IPS-NIHi7 (cell line): ENCODE measurements around the gene REXO4.

Source experiments
- DNase-seq: peaks from one replicate; pipeline ENCODE4 v3.0.0; 2012; ENCODE audit warnings: mixed read lengths; ENCODE audit errors: extremely low spot score

REXO4 gene, protein sequence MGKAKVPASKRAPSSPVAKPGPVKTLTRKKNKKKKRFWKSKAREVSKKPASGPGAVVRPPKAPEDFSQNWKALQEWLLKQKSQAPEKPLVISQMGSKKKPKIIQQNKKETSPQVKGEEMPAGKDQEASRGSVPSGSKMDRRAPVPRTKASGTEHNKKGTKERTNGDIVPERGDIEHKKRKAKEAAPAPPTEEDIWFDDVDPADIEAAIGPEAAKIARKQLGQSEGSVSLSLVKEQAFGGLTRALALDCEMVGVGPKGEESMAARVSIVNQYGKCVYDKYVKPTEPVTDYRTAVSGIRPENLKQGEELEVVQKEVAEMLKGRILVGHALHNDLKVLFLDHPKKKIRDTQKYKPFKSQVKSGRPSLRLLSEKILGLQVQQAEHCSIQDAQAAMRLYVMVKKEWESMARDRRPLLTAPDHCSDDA

DNA sequence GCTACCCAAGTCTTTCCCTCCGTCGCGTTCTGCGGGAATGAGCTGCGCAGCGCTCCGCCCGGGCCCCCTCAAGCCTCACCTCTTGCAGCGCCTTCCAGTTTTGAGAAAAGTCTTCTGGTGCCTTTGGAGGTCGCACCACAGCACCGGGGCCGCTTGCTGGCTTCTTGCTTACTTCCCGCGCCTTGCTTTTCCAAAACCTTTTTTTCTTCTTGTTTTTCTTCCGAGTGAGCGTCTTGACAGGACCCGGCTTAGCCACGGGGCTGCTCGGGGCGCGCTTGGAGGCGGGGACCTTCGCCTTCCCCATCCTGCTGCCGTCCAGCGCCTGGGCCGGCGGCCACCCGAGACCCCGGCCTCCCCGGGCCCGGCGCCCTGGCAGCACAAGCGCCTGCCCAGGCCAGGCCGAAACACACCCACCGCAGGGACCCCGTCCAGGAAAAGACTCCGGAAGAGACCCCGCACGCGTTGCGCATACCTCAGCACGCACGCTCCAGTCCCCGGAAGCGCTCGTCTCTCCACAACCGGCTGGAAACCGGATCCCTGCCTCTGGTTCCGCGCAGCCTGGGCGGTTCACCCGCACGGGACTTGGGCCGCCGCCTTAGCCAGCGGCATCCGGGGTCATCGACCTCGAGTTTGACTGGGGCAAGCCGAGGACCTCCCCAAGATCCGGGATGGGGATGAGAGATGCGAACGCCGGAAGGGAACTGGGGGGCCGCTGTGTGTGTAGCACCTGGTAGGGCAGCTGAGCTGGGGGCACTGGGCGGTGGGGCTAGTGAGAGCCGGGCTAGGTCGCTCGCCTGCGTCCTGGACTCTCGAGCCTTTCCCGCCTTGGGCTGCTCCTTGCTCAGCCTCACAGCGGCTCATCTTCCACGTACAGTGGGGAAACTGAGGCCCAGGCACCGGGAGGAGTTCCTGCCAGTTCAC is at the start of gene REXO4:
Gene REXO4, minus strand, starts transcription at position 470 of the 921 bp plus-strand sequence. Its CDS starts 166 bp downstream, at position 304.
- DNase-seq = peak; percentile 85

DNA sequence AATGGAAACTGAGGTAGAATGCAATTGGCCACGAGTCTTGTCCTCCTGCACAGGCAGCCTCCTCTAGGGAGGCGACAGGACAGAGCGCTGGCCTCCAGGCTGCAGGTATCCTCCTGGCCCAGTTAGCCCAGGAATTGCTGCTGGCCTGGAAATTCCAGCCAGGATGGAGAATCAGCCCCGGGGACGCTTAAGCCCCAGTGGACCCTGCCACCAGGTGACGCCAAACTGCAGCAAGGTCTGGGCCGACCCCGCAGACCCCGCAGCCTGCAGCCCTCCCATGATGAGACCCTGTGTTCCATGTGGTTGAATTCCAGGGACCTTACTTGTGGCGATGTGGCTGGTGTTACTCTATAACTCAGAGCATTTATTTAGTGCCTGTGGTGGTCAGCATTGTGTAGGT is 49.3 kb upstream of the REXO4 start:
- no peak for DNase-seq

DNA sequence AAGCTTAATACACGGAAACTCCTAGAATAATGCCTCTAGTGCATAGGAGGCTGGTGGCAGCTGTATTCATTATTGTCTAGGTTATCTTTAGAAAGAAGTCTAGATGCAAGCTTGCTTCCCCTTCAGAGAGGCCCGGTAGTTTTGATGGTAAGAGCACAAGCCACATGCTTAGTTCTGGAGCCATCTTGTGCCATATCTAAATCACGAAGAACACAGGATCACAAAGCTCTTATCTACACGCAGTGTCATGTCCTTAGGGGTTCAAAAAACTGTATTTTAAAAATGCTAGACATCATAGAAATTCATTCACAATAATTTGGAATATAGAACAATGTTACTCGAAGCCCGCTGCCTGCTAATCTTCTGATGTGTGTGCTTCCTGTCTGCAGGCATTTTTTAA is 48.2 kb upstream of the REXO4 start:
- no peak for DNase-seq

DNA sequence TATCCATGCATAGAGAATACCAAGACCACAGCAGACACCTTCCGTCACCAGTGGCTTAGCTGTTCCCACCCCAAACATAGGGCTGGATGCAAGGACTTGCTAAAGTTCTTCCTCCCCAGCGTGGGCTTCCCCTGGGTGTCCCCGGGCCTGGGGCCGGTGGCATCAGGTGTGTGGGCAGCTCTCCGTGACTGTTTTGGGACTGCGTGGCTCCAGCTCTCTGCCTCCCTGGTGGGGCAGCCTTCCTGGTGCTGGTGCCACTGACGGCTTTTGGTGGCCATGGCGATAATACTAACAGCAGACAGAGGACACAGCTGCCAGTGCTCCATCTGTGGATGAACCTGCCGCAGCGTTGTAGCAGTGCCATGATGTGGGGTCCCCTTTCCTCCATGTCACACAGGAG is 46.8 kb upstream of the REXO4 start:
- DNase-seq = no peak

DNA sequence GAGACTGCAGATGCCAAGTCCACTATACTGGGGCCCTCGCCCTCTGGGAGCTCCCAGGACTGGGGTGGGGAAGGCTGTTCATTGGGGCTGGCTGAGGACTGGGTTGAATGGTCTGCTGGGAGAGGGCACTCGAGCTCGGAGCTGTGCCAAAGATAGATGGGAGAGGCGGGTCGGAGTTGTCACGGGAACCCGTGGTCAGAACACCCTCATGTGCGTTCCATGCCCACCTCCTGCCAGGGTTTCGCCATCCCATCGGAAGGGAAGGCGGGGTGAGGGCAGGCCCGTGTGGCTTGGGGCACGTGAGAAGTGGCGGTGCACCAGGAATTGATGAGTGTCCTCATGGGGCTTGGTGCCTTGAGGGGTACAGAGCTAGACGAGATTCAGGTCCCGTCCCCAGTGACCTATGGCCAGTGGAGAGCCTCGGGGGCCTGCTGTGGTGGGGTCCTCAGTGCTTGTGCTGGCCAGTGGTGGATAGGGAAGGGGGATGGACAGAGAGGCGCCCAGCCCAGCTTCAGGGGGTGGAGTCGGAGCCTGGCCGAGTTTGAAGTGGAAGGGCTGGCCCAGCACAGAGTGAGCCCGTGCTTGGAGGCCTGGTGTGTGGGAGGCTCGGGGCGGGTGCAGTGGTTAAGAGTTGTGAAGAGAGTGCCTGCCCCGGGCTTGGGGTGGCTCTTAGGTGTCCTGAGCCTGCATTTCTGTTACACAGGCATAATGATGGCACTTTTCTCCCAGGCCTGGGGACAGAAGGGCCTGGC is 46.2 kb upstream of the REXO4 start:
- DNase-seq = no peak

DNA sequence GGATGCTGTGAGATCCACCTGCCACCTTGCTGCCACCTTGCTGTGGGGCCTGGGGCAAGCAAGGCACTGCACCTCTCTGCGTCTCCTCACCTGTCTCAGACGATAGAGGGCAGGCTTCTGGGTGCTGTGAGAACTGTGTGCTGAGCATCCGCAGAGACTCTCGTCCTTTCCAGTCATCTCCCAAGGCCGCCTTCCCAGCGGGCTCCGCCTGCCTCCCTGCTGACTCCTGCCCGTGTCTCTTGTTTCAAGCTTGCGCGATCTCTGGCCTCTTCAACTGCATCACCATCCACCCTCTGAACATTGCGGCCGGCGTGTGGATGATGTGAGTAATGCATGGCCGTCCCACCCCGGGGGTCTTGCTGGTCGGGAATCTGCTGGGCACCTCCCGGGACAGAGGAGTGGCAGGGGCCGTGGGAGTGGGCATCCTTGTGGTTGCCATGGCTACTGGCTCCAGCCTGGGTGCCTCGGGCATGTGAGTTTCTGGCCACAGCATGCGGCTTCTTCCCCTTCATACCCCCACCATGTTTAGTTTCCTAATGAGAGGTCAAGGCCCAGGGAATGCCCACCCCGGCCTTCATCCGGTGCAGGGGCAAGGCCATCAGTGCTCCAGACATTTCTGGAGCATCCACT is 45.5 kb upstream of the REXO4 start:
- DNase-seq = peak; percentile 64

DNA sequence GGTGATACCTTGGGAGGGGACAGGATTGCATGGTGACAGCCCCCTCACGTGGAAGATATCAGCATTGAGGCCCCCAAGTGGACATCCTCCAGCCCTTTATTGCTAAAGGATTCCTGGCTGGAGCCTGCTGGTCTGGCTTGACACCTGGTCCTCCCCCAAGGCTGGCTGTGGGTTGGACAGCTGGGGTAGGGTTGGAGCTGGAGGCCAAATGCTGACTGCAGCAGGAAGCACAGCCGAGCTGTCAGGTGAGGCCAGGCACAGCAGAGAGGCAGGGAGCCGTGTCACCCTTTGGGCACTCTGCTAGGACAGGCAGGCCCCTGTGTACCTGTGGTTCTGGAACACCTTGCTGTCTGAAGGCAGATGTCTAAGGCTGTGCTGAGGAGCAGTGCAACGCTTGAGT is 44.2 kb upstream of the REXO4 start:
- DNase-seq = no peak

DNA sequence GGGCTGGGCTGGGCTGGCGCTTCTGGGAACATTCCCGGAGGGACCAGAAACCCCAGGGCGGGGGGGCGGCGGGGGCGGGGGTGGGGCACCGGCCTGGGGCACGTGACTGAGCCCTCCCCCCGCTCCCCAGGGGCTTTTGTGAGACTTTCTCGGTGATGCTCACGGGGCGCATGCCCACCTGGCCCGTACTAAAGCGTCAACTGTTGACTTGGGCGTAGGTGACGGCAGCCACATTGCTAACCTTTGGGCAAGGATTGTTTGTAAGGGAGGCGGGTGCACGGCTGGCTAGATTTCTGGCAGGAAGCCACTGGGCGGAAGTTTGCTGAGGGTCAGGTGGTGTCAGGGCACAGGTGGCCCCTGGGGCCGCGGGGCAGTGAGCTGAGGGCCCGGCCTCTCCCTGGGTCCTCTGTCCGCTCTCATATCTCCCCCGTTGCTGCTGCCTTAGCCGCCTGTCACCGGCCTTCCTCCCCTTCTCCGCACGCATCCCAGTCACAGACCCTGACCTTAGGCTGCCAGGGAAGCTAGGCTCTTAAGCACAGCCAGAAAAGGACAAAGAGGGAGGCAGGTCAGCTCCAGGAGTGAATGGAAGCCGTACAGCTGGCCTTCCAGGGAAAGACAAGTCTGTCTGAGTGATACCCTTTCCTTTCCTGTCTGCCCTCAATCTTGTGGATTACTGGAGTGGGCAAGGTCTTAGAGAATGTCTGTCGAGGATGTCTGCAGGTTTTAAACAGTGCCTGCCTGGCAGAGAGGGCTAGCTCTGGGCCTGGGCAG is 42.8 kb upstream of the REXO4 start:
- DNase-seq = peak; percentile 70

DNA sequence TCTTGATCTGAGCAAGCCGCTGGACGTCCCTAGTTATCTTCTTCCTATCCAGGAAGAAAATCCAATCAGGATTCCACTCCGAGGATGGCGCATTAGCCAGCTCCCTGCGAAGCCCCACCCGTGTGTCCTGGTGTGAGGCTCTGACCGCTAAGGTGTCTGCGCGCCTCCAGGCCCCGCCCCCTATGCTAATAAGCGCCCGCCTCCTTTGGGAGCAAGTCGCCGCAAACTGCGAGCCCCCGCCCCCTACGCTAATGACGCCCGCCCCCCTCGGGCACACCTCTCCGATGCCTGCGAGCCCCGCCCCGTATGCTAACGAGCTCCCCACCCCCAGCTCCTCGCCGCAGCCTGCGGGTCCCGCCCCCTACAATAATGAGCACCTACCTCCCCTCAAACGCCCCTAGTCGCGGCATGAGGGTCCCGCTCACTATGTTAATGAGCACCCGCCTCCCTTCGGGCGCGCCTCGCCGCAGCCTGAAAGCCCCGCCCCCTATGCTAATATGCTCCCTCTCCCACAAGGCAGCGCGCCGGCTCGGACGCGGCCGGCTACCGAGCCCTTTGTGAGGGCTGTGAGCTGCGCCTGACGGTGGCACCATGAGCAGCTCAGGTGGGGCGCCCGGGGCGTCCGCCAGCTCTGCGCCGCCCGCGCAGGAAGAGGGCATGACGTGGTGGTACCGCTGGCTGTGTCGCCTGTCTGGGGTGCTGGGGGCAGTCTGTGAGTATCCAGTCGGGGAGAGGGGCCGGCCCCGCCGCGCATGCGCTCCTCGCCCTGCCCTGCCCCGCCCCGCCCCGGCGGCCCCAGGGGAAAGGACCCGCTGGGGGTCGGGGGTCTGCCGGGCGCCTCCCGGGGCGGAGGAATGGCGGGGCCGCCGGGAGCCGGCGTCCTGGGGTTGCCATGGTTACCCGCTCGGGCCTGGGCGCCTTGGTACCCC is 41.9 kb upstream of the REXO4 start, which contains the start of gene CACFD1:
Gene CACFD1, plus strand, starts transcription at position 503 of the 929 bp plus-strand sequence. Its CDS starts 89 bp downstream, at position 592.
- peak; percentile 99 for DNase-seq

DNA sequence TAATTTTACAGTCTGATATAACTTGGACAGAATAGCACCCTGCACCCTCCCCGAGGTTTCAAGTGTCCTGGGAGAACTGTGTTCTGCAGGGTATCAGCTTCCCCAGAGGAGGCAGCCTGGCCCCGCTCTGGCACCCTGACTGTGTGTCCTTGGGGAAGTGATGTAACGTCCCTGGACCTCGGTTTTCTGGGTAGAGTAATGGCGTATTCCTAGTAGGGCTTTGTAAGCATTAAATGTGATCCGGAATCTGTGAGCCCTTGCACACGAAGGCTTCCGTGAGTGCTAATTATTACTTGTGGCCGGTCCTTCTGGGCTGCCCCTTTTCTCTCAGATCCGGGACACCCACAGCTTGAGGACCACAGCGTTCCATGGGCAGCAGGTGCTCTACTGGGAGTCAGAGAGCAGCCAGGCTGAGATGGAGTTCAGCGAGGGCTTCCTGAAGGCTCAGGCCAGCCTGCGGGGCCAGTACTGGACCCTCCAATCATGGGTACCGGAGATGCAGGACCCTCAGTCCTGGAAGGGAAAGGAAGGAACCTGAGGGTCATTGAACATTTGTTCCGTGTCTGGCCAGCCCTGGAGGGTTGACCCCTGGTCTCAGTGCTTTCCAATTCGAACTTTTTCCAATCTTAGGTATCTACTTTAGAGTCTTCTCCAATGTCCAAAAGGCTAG is 41.0 kb upstream of the REXO4 start:
- no peak for DNase-seq

DNA sequence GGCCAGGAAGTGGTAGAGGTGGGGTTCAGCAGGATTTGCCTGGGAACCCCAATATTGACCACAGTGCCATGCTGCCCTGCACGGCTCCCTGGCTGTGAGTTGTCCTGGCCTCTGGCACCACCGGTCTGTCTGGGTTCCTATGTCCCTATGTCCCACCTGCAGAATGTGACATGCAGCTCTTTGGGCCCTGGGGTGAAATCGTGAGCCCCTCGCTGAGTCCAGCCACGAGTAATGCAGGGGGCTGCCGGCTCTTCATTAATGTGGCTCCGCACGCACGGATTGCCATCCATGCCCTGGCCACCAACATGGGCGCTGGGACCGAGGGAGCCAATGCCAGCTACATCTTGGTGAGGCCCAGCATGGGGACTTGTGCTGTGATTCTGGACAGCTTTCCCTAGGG is 39.9 kb upstream of the REXO4 start:
- no peak for DNase-seq

DNA sequence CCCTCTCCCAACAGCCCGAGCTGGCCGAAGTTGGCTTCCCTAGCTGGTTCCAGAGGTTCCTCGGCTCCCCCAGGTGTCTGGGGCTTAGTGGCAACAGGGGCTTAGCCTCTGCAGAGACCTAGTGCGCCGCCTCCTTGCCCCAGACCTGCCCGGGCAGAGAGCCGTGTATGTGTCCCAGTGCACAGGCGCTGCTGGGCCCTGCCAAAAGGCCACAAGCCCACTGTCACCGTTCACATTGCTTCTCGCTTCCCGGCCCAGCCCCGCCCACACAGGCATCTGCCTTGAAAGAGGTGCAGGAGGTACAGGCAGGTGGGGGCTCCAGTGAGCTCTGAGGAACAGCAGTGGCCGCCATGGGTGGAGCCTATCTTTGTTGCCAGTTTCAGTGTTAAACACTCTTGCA is 39.4 kb upstream of the REXO4 start:
- DNase-seq = peak; percentile 40

DNA sequence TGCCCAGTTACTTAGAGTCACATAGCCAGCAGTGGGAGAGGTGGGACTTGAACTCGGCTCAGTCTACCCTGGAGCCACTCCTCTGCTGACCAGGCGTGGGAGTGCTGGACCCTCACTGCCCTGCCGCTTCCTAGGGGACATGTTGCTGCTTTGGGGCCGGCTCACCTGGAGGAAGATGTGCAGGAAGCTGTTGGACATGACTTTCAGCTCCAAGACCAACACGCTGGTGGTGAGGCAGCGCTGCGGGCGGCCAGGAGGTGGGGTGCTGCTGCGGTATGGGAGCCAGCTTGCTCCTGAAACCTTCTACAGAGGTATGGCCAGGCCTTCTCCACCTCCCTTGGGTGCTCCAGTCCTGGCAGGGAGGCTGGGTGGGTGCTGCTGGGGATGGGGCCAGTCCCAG is 38.6 kb upstream of the REXO4 start:
- no peak for DNase-seq

DNA sequence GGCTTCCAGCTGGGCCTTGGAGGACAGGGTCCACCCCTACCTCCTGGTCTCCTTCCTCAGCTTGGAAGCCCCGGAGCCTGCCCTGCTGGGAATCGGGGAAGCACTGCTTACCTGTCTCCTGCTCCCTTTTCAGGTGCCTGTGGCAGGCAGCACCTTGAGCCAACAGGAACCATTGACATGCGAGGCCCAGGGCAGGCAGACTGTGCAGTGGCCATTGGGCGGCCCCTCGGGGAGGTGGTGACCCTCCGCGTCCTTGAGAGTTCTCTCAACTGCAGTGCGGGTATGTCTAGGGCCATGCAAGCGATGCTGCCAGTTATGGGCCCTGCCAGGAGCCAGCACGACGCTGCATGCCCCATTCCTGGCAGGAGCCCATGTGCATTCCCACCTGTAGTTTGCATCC is 38.1 kb upstream of the REXO4 start:
- no peak for DNase-seq

DNA sequence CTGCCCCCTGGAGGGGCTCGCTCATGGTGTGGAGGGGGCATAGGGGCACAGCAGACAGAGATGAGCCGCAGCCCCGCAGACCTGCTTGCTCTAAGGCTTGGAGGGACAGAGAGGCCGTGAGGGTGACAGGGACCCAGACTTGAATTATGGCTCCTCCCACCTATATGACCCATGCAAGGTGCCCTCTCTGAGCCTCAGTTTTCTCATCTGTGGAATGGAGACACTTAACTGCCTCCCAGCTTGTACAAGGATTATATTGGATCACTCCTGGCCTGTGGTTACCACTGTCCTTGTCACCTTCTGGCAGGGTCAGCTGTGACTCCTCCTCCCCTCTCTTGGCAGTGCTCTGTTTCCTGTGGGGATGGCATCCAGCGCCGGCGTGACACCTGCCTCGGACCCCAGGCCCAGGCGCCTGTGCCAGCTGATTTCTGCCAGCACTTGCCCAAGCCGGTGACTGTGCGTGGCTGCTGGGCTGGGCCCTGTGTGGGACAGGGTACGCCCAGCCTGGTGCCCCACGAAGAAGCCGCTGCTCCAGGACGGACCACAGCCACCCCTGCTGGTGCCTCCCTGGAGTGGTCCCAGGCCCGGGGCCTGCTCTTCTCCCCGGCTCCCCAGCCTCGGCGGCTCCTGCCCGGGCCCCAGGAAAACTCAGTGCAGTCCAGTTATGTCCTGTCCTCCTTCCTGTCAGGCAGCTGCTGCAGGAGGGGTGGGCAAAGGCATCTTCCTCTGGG is 37.3 kb upstream of the REXO4 start:
- DNase-seq = no peak

DNA sequence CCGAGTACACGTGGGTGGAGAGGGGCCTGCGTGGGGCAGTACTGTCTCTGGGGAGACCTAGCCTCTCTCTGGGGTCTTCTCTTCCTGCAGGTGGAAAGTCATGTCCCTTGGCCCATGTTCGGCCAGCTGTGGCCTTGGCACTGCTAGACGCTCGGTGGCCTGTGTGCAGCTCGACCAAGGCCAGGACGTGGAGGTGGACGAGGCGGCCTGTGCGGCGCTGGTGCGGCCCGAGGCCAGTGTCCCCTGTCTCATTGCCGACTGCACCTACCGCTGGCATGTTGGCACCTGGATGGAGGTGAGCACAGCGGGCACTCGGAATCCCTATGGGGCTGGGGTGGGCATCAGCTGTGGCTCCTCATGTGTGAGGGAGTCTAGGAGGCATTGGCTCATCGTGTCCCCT is 36.5 kb upstream of the REXO4 start:
- DNase-seq = no peak

DNA sequence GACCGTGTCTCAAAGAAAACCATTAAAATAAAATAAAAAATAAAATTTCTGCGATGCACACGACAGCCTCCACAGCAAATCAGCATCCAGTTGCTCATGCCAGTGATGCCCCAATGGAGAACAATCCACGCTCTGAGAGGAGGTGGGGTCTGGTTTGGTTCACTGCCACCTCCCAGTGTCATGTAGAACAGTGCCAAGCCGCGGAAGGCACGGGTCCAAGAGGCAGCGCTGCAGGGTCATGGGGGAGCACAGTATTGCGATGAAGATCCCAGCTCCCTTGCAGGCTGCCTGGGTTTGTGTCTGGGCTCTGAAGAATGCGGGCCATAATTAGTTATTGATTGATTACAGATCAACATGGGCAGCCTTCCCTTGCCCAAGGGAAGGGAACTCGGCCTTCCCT is 35.8 kb upstream of the REXO4 start:
- no peak for DNase-seq

DNA sequence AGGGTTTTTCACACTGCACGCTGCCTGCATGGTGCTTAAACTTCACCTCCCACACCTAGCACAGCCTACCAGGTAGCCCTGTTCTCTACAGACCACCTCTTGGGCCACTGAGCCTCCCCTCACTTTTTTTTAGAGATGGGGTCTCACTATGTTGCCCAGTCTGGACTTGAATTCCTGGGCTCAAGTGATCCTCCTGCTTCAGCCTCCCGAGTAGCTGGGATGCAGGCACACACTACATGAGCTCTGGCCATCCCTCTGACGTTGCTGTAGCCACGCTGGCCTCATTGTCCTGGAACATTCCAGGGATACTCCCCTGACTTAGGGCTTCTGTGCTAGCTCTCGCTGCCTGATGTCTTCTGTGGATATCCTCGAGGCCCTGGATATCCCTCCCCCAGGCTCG is 34.8 kb upstream of the REXO4 start:
- no peak for DNase-seq
